Glomerular visceral epithelial cell (primary cell): ENCODE results near the gene SPAG16.
A peak's percentile ranks its signal among the peaks of the same experiment; 100 is the strongest.

Experiments used
- DNase-seq: peaks from one replicate; pipeline ENCODE4 v3.0.0-alpha.2; 2016; ENCODE audit errors: extremely low spot score

Gene SPAG16

DNA sequence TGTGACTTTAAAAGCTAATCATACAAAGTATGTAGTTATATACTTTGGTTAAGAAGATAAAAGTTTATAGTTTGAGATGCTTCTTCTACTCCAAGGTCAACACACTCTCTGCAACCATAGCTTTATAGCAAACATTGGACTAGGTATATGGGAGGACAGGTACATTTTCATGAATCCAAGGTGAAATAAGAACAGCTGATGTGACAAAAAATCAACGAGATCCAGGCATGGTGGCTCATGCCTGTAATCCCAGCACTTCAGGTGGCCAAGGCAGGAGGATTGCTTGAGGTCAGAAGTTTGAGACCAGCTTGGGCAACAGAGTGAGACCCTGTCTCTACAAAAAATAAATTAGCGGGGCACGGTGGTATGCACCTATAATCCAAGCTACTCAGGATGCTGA is 963.3 kb downstream of the SPAG16 start:
- no peak for DNase-seq

- no peak for DNase-seq
Observed at GRCh38 chr2:214255046-214255445, 970.8 kb downstream of the SPAG16 start.

DNA sequence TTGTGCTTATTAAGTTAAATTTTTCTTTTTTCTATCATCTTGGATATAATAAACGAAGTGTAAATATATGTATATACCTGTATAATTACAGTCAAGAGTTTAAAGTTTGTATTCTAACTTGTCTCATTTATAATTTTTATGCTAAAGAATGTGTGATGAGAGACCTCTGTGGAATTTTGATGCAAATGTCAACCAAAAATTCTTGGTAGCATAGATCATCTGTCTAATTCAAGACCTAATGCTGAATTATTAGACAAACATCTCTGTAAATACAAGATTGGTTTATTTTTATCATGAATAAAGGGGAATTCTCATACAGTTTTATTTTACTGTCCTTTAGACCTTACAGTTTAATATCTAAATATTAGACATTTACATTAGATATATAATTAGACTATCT is 977.4 kb downstream of the SPAG16 start:
- DNase-seq = peak; percentile 12

DNA sequence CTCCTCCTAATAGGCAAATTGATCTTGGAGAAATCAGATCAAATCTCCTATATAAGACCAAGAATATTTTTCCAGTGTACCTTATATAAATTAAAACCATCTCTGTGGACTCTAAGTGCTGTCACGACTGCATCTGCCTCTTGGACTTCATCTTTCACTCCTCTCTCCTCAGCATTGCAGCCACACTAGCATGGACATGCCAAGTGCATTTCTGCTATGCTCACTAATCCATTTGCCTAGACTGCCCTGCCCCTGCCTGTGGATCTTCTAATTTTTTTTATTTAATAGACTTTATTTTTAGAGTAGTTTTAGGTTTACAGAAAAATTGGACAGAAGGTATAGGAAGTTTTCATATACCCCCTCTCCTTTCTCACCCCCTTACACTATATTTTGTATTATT is 979.9 kb downstream of the SPAG16 start:
- no peak for DNase-seq

DNA sequence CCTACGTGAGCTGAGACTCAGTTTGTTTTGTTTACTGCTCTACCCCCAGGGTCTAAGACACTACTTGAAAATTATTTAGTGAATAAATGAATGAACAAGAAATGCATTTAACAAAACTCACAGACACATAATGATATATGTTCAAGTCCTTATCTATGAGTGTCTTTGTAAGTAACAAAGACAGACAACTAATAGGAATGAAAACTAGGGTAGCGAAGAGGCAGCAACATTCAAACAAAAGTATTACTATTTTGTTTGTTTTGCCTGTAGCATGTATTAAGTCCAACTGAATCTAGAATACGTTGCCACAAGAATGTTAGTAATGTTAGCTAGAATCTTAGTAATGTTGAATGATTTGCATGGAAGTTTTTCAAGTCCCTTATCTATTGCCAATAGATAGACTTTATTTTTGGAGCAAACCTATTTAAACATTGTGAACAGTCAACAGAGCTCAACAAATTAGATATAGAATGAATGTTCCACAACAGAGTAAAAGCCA is 981.8 kb downstream of the SPAG16 start:
- DNase-seq = no peak

DNA sequence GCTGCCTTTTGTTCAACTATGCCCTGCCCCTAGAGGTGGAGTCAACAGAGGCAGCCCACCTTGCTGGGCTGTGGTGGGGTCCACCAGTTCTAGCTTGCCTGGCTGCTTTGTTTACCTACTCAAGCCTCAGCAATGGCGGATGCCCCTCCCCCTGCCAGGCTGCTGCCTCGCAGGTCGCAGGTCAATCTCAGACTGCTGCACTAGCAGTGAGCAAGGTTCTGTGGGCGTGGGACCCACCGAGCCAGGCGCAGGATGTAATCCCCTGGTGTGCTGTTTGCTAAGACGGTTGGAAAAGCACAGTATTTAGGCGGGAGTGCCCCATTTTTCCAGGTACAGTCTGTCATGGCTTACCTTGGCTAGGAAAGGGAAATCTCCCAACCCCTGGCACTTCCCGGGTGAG is 993.6 kb downstream of the SPAG16 start:
- no peak for DNase-seq

GRCh38 chr2:214286011-214286410 is 1001.7 kb downstream of the SPAG16 start:
- DNase-seq = no peak

DNA sequence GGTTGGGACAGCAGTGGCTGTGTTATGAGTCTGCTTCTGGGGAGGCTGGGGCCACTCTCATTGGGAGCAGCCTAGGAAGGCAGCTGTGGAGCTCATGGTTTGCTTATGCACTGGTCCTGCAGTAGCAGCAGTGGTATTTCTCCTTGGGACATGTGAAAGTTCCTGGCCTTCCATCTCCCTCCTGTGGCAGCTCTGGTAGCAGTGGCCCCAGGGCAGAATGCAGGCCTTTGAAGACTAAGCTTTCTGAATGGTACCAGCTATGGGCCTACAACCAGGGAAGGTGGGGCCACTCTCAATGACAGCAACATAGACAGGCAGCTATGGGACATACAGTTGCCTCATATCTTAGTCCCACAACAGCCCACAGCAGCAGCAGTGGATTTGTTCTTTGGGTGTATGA is 1009.3 kb downstream of the SPAG16 start:
- DNase-seq = no peak

- DNase-seq = no peak
Observed at GRCh38 chr2:214294426-214294825, 1010.2 kb downstream of the SPAG16 start.

GRCh38 chr2:214297423-214297822 is 1013.2 kb downstream of the SPAG16 start:
- no peak for DNase-seq

DNA sequence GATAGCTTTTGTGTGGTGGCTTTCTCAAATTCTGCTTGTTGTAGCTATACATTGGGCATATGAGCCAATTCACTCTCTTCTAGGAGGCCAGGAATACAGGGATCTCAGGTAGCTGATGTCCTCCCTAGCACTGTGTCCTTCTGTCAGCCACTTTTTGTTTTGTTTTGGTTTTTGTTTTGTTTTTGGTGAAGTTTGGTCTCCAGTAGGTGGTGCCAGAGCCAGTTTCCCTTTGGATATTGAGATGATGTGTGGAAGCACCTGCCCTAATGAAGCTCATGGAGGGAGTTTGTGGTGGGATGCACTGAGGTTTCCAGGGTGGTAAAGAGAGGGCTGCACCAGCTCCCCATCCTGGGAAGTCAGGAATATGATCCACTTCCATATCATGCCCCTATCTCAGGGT is 1026.1 kb downstream of the SPAG16 start:
- no peak for DNase-seq

- DNase-seq = no peak
Observed at GRCh38 chr2:214311031-214311533, 1026.8 kb downstream of the SPAG16 start.

- DNase-seq = peak; percentile 15
Observed at GRCh38 chr2:214311931-214312749, 1027.9 kb downstream of the SPAG16 start.

DNA sequence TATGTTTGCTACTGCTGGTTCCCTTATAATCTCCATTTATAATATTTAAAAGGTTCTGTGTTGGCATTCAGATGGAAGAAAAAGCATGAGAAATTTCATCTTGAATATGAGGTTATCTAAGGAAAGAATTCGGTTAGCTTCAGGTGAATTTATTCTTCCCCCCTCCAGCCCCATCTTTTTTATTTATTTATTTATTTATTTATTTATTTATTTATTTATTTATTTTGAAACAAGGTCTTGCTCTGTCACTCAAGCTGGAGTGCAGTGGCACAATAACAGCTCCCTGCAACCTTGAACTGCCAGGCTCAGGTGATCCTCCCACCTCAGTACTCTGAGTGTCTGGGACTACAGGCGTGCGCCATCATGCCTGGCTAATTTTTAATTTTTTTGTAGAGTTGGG is 1031.1 kb downstream of the SPAG16 start:
- DNase-seq = no peak

DNA sequence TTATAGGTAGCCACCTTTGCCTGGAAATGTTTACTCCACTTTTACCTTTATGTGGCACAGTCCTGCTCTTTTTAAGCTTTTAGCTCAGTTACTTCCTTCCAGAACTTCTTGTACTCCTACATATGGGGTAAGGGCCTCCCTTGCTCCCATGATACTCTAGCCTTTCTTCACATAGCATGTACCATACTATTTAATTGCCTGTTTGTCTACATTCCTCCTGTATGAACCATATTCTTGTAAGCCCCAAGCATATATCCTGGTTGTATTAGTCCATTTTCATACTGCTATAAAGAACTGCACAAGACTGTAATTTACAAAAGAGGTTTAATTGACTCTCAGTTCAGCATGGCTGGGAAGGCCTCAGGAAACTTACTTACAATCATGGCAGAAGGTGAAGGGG is 1035.9 kb downstream of the SPAG16 start:
- no peak for DNase-seq

GRCh38 chr2:214322662-214323061 is 1038.4 kb downstream of the SPAG16 start:
- DNase-seq = peak; percentile 26

- DNase-seq = no peak
Observed at GRCh38 chr2:214325404-214325803, 1041.1 kb downstream of the SPAG16 start.

DNA sequence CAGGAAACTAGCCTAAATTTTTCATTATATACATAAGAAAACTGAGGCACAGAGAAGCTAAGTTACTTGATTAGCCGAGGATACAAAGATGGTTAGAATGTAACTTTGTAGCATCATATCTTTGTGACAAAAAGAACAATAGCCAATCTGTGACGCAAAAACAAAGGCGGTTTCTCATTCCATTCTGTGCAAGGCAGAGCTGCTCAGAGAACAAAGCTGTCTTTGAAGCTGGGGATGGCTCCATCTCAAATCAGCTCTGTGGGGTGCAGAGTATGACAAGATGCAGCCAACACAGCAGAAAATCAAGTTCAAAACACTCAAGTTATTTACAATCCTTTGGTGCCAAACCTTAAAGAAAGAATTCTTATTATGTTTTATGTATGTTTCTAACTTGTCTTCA is 1044.7 kb downstream of the SPAG16 start:
- DNase-seq = no peak

- DNase-seq = no peak
Observed at GRCh38 chr2:214341646-214342045, 1057.4 kb downstream of the SPAG16 start.

DNA sequence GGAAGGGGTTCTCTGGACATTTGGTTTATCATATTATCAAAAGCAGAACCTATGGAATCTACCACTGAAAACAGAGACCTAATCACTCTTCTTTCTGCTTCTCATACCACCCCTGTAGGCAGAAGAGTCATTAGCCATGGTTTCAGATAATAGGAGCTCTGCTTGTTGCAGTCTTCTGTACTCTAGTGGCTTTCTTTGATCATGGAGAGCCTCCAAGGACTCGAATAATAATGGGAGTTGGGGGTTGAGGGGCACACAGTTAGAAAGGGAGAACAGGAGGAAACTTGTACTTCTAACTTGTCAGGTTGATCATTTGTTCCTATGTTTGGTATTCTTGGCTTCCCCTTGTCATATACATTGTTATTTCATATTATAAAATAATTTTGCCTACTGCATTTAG is 1074.2 kb downstream of the SPAG16 start:
- no peak for DNase-seq

DNA sequence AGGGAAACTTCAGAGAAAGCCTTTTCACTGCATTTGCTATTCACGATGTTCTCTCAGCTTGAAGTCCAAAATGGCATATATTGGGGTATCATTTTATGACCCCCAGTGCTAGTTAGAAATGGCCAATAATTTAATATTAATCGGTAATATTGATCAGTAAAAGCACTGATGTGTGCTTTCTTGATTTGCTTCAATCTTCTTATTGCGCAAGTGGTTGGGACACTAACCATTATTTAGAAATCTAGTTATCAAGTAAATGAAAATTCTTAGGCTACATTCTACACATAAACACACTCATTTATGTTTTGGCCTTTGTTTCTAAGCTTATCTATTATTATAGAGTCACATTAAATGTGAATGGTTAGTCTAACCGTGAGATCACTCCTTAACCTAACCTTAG is 1076.9 kb downstream of the SPAG16 start:
- DNase-seq = no peak

GRCh38 chr2:214365549-214365948 is 1081.3 kb downstream of the SPAG16 start:
- no peak for DNase-seq

GRCh38 chr2:214367171-214367570 is 1082.9 kb downstream of the SPAG16 start:
- DNase-seq = no peak
